D721Med (cell line): ENCODE results near the gene RAB30.
"Not testable (repeated sequence)": the region's sequence is repeated elsewhere in the genome, so short reads cannot be mapped to it uniquely, and the experiment has no call there.

Source experiments
- DNase-seq: peaks from one replicate; pipeline ENCODE4 v3.0.0; 2011; ENCODE audit warnings: low spot score; ENCODE audit not compliant: insufficient read length
- FAIRE-seq: peaks from 2 replicates; lab custom pipeline; 2011; peaks lifted over from hg19 to GRCh38; lab: Jason Lieb, UNC
- TF ChIP-seq, protein P1 (sequence below): IDR thresholded peaks from 2 replicates; pipeline ENCODE4 v1.5.1; 2012; ENCODE audit warnings: mild to moderate bottlenecking, control low read depth; ENCODE audit not compliant: insufficient read depth; ENCODE audit errors: missing control alignments

RAB30 gene

DNA sequence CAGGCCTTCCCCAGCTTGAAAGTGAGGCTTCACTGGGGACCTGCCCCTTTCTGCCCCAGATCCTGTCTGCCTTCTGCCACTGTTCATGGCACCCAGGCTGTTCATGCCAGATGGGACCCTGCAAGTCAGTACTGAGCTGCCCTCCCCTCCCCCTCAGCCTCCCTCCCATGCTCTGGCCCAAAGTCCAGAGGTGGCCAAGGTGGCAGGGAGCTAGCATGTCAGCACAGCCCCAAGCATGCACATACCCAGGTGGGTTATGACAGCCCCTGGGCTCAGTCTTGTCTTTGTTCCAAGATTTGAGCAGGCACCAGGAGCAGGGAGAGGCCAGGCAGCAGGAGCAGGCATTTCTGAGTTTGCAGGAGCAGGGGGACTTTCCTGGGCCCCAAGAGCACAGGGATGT, 126.0 kb downstream of the RAB30 start:
- TF ChIP-seq, protein P1, sequence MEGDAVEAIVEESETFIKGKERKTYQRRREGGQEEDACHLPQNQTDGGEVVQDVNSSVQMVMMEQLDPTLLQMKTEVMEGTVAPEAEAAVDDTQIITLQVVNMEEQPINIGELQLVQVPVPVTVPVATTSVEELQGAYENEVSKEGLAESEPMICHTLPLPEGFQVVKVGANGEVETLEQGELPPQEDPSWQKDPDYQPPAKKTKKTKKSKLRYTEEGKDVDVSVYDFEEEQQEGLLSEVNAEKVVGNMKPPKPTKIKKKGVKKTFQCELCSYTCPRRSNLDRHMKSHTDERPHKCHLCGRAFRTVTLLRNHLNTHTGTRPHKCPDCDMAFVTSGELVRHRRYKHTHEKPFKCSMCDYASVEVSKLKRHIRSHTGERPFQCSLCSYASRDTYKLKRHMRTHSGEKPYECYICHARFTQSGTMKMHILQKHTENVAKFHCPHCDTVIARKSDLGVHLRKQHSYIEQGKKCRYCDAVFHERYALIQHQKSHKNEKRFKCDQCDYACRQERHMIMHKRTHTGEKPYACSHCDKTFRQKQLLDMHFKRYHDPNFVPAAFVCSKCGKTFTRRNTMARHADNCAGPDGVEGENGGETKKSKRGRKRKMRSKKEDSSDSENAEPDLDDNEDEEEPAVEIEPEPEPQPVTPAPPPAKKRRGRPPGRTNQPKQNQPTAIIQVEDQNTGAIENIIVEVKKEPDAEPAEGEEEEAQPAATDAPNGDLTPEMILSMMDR: no peak
- no peak for FAIRE-seq
- DNase-seq: no peak

GRCh38 chr11:82945041-82945440, 126.7 kb downstream of the RAB30 start:
- not testable (repeated sequence) for DNase-seq

GRCh38 chr11:82944198-82944597, 127.5 kb downstream of the RAB30 start:
- DNase-seq: no peak

More at GRCh38 chr11:82945041-82945440, 126.7 kb downstream of the RAB30 start:
- FAIRE-seq: not testable (repeated sequence)

DNA sequence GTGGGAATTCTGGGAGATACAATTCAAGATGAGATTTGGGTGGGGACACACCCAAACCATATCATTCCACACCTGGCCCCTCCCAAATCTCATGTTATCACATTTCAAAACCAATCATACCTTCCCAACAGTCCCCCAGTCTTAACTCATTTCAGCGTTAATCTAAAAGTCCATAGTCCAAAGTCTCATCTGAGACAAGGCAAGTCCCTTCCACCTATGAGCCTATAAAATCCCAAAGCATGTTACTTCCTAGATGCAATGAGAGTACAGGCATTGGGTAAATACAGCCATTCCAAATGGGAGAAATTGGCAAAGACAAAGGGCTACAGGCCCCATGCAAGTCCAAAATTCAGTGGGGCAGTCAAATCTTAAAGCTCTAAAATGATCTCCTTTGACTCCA, 128.3 kb downstream of the RAB30 start:
- FAIRE-seq, DNase-seq: not testable (repeated sequence)

More at GRCh38 chr11:82944198-82944597, 127.5 kb downstream of the RAB30 start:
- no peak for FAIRE-seq
- TF ChIP-seq, protein P1: no peak

- TF ChIP-seq, protein P1: no peak
- no peak for FAIRE-seq
- no peak for DNase-seq
Observed at GRCh38 chr11:82942376-82942775, 129.3 kb downstream of the RAB30 start.

- FAIRE-seq (no peak), DNase-seq (no peak)
- TF ChIP-seq, protein P1: no peak
Observed at GRCh38 chr11:82939456-82939855, 132.2 kb downstream of the RAB30 start.

DNA sequence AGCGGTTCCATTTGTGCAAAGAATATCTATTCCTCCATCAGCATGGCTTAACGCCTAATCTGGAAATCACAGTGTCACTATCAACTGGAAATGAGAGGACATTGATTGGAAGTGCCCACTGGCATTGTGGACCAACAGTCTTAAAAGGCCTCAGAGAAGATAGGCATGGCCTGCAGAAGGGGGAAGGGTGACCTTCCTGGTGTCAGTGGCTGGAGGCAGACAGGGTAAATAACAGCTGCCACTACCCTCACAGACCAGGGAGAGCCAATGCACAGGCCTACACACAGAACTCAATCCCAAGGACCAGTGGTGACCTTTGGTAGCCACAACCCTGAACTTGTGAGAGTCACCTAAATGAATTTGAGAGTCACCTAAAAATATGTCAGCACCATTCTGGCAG, 134.1 kb downstream of the RAB30 start:
- no peak for DNase-seq
- TF ChIP-seq, protein P1: no peak
- no peak for FAIRE-seq

GRCh38 chr11:82936261-82936660, 135.4 kb downstream of the RAB30 start:
- DNase-seq (no peak), FAIRE-seq (no peak)
- TF ChIP-seq, protein P1: no peak
